ENCODE results near the gene SPDYE1. TPM values are rescaled to one million over a fixed set of nuclear protein-coding genes. Genes with fewer than 3 reads are reported as not detected.

Gene SPDYE1
- total RNA-seq, 1 experiment from 2014 or later = not detected

DNA sequence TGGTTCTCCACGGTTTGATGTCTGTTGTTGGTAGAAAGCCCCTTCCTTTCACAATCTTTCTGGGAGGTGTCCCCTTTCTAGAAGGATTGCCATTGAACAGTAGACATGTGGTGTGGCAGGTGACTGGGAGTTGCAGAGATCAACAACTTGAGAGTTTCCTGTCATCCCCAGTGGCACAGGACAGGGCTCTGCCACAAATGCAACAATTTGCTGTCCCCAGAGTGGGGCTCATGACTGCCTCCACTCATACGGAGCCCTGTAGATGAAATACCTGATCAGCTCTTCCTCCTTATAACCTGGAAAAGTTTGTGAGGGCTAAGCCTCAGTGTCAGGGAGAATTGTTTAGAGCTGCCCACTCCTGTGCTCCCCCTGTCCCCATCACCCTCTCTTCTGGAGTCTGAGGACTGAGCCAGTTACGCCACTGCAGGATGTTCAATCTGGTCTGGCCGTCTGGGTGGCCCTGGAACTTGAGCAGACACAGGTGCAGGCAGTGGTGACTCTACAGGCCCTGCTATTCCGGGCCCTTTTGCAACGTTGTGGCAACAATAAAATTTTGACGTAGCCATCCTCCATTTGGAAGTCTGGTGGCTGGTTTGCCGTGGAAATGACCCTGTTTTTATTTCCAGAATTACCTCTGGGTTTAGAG lies 53.3 kb downstream of the SPDYE1 start (continued):
- no peak for TF ChIP-seq SMAD3 (CRISPR knock-in tag; IDR thresholded peaks at IDR 0.05; ENCODE audit: borderline replicate concordance)
- TF ChIP-seq ESRRA (CRISPR knock-in tag; IDR thresholded peaks at IDR 0.05; ENCODE audit: borderline replicate concordance) = no peak
- no peak for TF ChIP-seq CBFB (CRISPR knock-in tag; IDR thresholded peaks at IDR 0.05; ENCODE audit: low read depth)
- TF ChIP-seq ZNF423 (CRISPR knock-in tag; IDR thresholded peaks at IDR 0.05) = no peak
- TF ChIP-seq IRF2 (CRISPR knock-in tag; IDR thresholded peaks at IDR 0.05; ENCODE audit: borderline replicate concordance, low read depth) = no peak
- TF ChIP-seq, protein P1, sequence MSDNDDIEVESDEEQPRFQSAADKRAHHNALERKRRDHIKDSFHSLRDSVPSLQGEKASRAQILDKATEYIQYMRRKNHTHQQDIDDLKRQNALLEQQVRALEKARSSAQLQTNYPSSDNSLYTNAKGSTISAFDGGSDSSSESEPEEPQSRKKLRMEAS (CRISPR knock-in tag; IDR thresholded peaks at IDR 0.05) = no peak

DNA sequence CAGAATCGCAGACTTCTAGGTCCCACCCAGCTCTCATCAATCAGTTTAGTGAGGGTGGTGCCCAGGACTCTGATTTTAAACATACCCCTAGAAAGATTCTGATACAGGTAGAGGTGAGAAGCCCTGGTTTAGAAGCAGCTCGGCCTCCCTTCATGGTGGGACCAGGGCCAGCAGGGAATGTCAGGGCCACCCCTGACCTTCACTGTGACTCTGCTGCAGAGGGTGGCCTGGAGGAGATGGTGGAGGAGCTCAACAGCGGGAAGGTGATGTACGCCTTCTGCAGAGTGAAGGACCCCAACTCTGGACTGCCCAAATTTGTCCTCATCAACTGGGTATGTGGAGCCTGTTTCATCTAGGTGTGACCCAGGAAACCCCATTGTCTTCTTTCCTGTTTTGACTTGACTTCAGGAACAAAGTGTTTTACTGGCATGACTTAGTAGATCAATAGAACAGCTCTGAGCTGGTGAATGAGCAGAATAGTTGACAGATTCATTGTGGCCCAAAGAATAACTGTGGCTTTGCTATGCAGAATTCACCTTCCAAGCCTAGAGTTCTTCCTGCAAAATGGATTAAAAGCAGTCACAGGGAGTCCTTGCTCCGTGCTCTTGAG lies 54.0 kb downstream of the SPDYE1 start:
- ATAC-seq (no peak), DNase-seq (ENCODE audit: low spot score) (no peak)
- Mint-ChIP-seq H3K4me1 (no peaks in the 10 kb centered on the region), H3K4me3 (no peak overlapping the region), H3K27ac (no peak overlapping the region), H3K9me3 (no peaks in the 10 kb centered on the region), H3K27me3 (ENCODE audit: low read depth) (no peaks in the 10 kb centered on the region), H3K36me3 (peaks cover 31% of the 10 kb centered on the region)
- TF ChIP-seq, protein P2, sequence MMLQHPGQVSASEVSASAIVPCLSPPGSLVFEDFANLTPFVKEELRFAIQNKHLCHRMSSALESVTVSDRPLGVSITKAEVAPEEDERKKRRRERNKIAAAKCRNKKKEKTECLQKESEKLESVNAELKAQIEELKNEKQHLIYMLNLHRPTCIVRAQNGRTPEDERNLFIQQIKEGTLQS (CRISPR knock-in tag; conservative IDR thresholded peaks at IDR 0.05) = no peak
- TF ChIP-seq, protein P3, sequence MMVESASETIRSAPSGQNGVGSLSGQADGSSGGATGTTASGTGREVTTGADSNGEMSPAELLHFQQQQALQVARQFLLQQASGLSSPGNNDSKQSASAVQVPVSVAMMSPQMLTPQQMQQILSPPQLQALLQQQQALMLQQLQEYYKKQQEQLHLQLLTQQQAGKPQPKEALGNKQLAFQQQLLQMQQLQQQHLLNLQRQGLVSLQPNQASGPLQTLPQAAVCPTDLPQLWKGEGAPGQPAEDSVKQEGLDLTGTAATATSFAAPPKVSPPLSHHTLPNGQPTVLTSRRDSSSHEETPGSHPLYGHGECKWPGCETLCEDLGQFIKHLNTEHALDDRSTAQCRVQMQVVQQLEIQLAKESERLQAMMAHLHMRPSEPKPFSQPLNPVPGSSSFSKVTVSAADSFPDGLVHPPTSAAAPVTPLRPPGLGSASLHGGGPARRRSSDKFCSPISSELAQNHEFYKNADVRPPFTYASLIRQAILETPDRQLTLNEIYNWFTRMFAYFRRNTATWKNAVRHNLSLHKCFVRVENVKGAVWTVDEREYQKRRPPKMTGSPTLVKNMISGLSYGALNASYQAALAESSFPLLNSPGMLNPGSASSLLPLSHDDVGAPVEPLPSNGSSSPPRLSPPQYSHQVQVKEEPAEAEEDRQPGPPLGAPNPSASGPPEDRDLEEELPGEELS (CRISPR knock-in tag; IDR thresholded peaks at IDR 0.05) = no peak
- TF ChIP-seq, protein P4, sequence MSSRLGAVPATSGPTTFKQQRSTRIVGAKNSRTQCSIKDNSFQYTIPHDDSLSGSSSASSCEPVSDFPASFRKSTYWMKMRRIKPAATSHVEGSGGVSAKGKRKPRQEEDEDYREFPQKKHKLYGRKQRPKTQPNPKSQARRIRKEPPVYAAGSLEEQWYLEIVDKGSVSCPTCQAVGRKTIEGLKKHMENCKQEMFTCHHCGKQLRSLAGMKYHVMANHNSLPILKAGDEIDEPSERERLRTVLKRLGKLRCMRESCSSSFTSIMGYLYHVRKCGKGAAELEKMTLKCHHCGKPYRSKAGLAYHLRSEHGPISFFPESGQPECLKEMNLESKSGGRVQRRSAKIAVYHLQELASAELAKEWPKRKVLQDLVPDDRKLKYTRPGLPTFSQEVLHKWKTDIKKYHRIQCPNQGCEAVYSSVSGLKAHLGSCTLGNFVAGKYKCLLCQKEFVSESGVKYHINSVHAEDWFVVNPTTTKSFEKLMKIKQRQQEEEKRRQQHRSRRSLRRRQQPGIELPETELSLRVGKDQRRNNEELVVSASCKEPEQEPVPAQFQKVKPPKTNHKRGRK (CRISPR knock-in tag; IDR thresholded peaks at IDR 0.05; ENCODE audit: borderline replicate concordance) = no peak
- TF ChIP-seq ATF1 (CRISPR knock-in tag; IDR thresholded peaks at IDR 0.05) (no peak), HMGA2 (CRISPR knock-in tag; IDR thresholded peaks at IDR 0.05) (no peak), JUN (CRISPR knock-in tag; IDR thresholded peaks at IDR 0.05) (no peak), SOX15 (CRISPR knock-in tag; IDR thresholded peaks at IDR 0.05) (no peak)
- TF ChIP-seq, protein P1 (CRISPR knock-in tag; IDR thresholded peaks at IDR 0.05) = no peak
- ChIA-PET CTCF (no interaction called here), POLR2A (no interaction called here)

DNA sequence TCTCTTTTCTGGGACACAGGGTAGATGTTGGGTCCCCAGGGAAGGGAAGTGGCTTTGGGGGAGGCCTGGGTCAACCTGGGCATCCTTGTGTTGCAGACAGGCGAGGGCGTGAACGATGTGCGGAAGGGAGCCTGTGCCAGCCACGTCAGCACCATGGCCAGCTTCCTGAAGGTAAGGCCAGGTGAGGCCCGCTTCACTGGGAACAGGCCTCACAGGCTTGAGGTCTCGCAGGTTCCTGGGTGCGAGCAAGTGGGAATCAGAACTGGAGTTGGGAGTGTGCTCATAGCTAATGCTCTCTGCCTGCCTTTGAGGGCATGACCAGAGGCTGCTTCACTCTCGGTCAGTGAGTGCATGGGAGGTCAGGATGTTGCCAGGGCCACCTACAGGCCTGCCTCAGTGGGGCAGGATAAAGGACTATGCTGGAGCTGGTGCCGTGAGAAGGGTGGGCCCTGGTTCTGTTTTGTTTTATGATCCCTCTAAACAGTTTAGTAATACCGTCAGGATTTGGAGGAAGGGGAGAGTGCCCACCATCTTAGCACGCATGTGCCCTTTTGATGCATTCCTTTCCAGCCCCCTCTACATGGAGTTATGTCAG lies 55.2 kb downstream of the SPDYE1 start:
- CTCF ChIA-PET = interaction anchor here (1.1 to 1.6 kb wide), 2 partner anchors 11 to 33 kb away, joined by 4 to 7 read pairs; no protein-coding TSS in a partner anchor
- POLR2A ChIA-PET = interaction anchor here (0.7 kb wide), 1 partner anchor 52 kb away, joined by 5 read pairs; no protein-coding TSS in a partner anchor
- Mint-ChIP-seq H3K27ac (no peak overlapping the region), H3K4me3 (no peak overlapping the region), H3K36me3 (peaks cover 33% of the 10 kb centered on the region), H3K4me1 (no peaks in the 10 kb centered on the region), H3K9me3 (no peaks in the 10 kb centered on the region), H3K27me3 (ENCODE audit: low read depth) (no peaks in the 10 kb centered on the region)
- ATAC-seq = no peak
- no peak for DNase-seq (ENCODE audit: low spot score)
- TF ChIP-seq, protein P5, sequence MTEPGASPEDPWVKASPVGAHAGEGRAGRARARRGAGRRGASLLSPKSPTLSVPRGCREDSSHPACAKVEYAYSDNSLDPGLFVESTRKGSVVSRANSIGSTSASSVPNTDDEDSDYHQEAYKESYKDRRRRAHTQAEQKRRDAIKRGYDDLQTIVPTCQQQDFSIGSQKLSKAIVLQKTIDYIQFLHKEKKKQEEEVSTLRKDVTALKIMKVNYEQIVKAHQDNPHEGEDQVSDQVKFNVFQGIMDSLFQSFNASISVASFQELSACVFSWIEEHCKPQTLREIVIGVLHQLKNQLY (CRISPR knock-in tag; IDR thresholded peaks at IDR 0.05) = no peak
- no peak for TF ChIP-seq NFATC4 (CRISPR knock-in tag; IDR thresholded peaks at IDR 0.05)
- TF ChIP-seq, protein P6, sequence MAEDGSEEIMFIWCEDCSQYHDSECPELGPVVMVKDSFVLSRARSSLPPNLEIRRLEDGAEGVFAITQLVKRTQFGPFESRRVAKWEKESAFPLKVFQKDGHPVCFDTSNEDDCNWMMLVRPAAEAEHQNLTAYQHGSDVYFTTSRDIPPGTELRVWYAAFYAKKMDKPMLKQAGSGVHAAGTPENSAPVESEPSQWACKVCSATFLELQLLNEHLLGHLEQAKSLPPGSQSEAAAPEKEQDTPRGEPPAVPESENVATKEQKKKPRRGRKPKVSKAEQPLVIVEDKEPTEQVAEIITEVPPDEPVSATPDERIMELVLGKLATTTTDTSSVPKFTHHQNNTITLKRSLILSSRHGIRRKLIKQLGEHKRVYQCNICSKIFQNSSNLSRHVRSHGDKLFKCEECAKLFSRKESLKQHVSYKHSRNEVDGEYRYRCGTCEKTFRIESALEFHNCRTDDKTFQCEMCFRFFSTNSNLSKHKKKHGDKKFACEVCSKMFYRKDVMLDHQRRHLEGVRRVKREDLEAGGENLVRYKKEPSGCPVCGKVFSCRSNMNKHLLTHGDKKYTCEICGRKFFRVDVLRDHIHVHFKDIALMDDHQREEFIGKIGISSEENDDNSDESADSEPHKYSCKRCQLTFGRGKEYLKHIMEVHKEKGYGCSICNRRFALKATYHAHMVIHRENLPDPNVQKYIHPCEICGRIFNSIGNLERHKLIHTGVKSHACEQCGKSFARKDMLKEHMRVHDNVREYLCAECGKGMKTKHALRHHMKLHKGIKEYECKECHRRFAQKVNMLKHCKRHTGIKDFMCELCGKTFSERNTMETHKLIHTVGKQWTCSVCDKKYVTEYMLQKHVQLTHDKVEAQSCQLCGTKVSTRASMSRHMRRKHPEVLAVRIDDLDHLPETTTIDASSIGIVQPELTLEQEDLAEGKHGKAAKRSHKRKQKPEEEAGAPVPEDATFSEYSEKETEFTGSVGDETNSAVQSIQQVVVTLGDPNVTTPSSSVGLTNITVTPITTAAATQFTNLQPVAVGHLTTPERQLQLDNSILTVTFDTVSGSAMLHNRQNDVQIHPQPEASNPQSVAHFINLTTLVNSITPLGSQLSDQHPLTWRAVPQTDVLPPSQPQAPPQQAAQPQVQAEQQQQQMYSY (CRISPR knock-in tag; IDR thresholded peaks at IDR 0.05) = no peak
- TF ChIP-seq, protein P7, sequence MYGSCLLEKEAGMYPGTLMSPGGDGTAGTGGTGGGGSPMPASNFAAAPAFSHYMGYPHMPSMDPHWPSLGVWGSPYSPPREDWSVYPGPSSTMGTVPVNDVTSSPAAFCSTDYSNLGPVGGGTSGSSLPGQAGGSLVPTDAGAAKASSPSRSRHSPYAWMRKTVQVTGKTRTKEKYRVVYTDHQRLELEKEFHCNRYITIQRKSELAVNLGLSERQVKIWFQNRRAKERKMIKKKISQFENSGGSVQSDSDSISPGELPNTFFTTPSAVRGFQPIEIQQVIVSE (CRISPR knock-in tag; IDR thresholded peaks at IDR 0.05; ENCODE audit: borderline replicate concordance) = no peak
